Effector memory CD4-positive, alpha-beta T cell (primary cell): ENCODE measurements around the gene SEMA5A.

Experiments
- DNase-seq, 3 donors: peaks; one replicate each; pipeline ENCODE4 v3.0.0-alpha.2; 2020
- H3K27ac ChIP-seq: 2 replicates; pipeline ENCODE4 v1.7.0; 2013; ENCODE audit warnings: mild to moderate bottlenecking, low read length, moderate library complexity; ENCODE audit not compliant: insufficient read depth, poor library complexity, severe bottlenecking
- H3K27me3 ChIP-seq: replicated peaks from 2 replicates; pipeline ENCODE4 v1.7.0; 2013; ENCODE audit warnings: mild to moderate bottlenecking, low read length; ENCODE audit not compliant: insufficient read depth, control insufficient read depth, poor library complexity, severe bottlenecking
- H3K36me3 ChIP-seq: 2 replicates; pipeline ENCODE4 v1.7.0; 2013; ENCODE audit warnings: mild to moderate bottlenecking, low read length, moderate library complexity; ENCODE audit not compliant: control insufficient read depth, insufficient read depth
- H3K4me1 ChIP-seq: 2 replicates; pipeline ENCODE4 v1.7.0; 2013; ENCODE audit warnings: low read length, mild to moderate bottlenecking; ENCODE audit not compliant: control insufficient read depth, insufficient read depth, poor library complexity, severe bottlenecking
- H3K4me3 ChIP-seq: 2 replicates; pipeline ENCODE4 v1.7.0; 2013; ENCODE audit warnings: low read length, low read depth, mild to moderate bottlenecking; ENCODE audit not compliant: insufficient read depth, poor library complexity, severe bottlenecking
- H3K9me3 ChIP-seq: 2 replicates; pipeline ENCODE4 v1.7.0; 2013; ENCODE audit warnings: mild to moderate bottlenecking, low read length, moderate library complexity; ENCODE audit not compliant: control insufficient read depth

Gene SEMA5A

DNA sequence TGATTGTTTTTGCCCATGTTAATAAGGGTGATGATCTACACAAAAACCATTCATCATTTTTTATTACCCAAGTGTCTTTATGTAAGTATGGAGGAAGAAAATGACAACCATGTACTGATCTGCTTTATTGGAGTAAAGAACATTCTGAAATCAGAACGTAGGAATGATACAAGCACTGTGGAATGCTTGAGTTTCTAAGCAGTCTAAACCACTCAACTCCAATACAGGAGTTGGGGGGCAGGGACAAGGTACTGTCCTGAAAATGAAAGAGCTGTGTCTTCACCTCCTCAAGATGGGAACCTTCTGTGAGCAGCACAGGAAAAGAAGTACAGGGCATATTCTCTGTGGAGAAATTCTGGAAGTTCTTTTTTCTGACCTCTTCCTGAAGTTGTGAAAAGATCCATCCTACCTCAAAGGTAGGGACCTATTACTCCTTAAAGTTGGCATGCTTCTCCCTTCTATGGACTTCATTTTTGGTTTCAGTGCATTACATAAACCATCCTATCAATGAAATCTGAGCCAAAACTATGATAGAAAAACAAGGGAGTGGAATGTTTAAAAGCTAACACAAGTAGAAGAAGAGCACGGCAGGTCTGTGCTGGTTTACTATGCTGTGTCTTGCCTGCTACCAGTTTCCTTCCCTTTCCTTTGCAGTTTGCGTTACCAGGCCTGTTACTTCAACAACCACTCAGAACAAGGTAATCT lies 202.6 kb downstream of the SEMA5A start:
- Histone ChIP-seq H3K4me3 (no peak overlapping the region), H3K27me3 (no peaks in the 10 kb centered on the region), H3K36me3 (no peaks in the 10 kb centered on the region), H3K27ac (no peak overlapping the region), H3K4me1 (no peaks in the 10 kb centered on the region), H3K9me3 (no peaks in the 10 kb centered on the region)
- no peak for DNase-seq

DNA sequence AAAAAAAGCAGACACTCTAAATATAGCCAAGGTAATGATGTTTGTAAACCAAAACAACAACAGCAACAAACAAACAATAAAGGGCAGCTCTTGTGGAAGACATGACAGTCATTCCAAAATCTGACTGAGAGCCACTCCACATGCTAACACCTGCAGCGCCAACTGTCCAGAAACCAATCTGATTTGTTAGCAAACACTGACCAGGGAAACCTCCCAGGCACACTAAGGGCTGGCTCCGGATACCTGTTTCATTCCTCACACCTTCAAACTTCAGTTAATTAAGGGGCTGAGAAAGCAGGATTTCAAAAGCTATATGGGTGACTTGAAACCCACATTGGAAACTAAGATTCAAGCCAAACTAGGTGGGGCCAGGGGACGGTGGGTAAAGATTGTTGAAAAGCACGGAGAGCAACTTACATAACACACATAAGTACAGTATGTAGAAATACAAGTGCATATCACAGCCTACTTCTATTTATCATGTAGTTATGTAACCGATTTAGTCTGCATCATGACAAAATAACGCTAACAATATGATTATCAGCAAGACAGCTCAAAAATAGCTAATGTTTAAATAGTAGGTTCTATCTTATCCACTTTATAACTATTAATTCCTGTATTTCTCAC lies 203.6 kb downstream of the SEMA5A start:
- no peak overlapping the region for H3K27ac ChIP-seq
- H3K4me1 ChIP-seq: no peaks in the 10 kb centered on the region
- H3K9me3 ChIP-seq: no peaks in the 10 kb centered on the region
- H3K4me3 ChIP-seq: no peak overlapping the region
- no peaks in the 10 kb centered on the region for H3K27me3 ChIP-seq
- DNase-seq: no peak
- H3K36me3 ChIP-seq: no peaks in the 10 kb centered on the region

DNA sequence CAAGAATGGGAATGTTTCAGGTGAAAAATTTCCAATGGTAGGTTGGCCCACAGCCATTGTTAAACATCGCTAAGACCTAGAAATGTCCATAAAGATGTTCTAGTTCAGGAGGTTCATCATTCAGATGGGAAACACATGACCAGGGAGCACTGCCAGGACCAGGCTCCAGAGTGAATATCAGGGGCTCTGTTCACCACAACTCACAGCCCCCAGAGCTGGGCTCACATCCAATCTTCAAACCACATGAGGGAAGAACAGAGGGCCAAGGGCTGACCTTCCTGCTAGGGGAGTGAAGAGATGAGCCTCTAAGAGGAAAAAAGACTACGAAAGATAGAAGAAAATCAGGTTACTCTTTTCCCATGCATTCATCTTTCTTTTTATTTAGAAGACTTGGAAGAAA lies 205.8 kb downstream of the SEMA5A start:
- no peak overlapping the region for H3K4me3 ChIP-seq
- no peaks in the 10 kb centered on the region for H3K27me3 ChIP-seq
- no peaks in the 10 kb centered on the region for H3K4me1 ChIP-seq
- no peaks in the 10 kb centered on the region for H3K36me3 ChIP-seq
- no peak for DNase-seq
- no peak overlapping the region for H3K27ac ChIP-seq
- no peaks in the 10 kb centered on the region for H3K9me3 ChIP-seq

DNA sequence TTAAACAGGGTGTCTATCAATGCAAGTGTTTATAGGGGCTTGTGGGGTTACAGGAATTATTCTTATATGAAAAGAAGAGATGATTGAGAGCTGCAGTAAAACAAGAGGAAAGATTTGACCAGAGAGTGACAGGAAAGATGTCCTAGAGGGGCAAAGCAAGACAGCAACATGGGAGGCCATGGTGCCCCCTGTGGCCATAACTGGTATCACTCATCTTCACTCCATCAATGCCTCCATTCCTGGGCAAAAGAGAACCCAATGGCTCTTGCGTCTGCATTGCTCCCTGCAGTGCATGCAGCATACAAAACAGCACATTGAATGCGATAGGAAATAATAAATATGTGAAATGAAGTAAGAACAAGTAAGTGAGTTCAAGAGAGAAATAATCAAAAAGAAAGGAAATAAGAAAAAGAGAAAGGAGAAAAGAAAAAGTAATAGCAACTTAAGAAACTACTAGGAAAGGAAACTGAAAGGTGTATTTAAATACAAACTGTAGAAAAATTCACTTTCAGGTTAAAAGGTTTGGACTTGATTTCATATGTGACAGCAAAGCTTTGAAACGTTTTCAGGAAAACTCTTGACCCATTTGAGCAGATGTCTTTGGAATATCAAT lies 206.6 kb downstream of the SEMA5A start:
- no peaks in the 10 kb centered on the region for H3K27me3 ChIP-seq
- DNase-seq: no peak
- H3K4me1 ChIP-seq: no peaks in the 10 kb centered on the region
- no peak overlapping the region for H3K4me3 ChIP-seq
- no peaks in the 10 kb centered on the region for H3K36me3 ChIP-seq
- no peak overlapping the region for H3K27ac ChIP-seq
- H3K9me3 ChIP-seq: no peaks in the 10 kb centered on the region

GRCh38 chr5:9338796-9339195 lies 207.1 kb downstream of the SEMA5A start:
- Histone ChIP-seq H3K9me3 (no peaks in the 10 kb centered on the region), H3K27ac (no peak overlapping the region), H3K4me3 (no peak overlapping the region), H3K4me1 (no peaks in the 10 kb centered on the region), H3K27me3 (no peaks in the 10 kb centered on the region), H3K36me3 (no peaks in the 10 kb centered on the region)
- no peak for DNase-seq

DNA sequence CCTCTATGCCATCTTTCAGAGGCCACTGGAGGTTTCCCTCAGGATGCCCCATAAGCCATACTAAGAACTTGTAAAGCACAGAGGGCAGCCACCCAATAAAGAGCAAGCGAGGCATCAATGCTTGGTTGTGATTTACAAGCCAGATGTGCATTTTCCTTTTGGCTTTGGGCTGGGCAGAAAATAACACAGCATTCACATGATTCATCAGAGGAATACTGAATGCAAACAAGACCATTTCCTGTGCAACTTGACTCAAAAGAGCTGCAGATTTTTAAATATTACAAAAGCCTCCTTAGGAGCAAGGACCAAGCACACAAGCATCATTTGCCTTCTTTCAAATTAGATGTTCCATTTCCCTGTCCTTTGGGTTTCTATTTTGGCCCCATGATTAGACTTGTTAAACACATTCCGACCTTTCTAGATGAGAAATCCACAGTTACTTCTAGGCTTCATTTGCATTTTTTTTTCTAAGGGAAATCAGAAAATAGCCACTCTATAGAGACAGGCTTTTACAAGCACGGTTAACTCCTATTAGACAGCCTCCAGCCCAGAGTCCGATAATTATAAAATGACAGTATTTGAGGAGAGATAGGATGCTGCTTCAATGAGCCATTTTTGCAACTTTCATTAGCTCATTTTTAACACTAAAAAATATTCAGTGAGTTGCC lies 207.8 kb downstream of the SEMA5A start:
- no peak for DNase-seq
- Histone ChIP-seq H3K36me3 (no peaks in the 10 kb centered on the region), H3K9me3 (no peaks in the 10 kb centered on the region), H3K27ac (no peak overlapping the region), H3K27me3 (no peaks in the 10 kb centered on the region), H3K4me3 (no peak overlapping the region), H3K4me1 (no peaks in the 10 kb centered on the region)

DNA sequence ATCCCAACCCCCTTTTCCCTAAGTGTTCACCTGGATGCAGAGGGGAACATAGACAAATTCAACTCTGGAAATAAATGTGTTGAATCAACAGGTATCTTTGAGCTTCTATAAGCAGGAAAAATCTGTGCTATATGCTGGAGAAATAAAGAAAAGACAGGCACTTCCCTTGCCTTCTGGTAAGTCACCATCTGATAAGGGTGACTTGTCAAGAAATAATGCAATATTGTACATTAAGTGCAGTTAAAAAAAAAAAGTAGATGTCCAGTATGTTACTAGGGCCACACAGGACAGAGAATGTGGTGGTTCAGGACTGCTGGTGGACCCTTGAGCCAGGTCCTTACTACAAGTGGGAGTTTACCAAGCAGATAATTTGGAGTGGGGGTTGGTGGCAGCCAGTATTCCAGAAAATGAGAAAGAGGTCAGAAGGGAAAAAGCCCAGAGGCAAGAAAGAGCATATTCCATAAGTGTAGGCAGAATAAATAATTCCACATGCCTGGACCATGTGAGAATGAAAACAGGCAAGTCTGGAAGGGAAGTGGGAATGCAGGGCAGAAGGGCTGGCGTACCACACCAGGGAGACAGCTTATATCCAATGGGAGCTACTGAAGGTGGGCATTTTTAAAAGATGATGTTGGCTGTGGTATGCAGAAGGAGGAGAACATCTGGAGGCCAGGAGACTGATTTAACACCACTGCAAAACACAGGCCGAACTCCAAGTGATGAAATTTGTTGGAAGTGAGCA lies 209.9 kb downstream of the SEMA5A start:
- no peak for DNase-seq
- Histone ChIP-seq H3K4me1 (no peaks in the 10 kb centered on the region), H3K4me3 (no peak overlapping the region), H3K9me3 (no peaks in the 10 kb centered on the region), H3K36me3 (no peaks in the 10 kb centered on the region), H3K27ac (no peak overlapping the region), H3K27me3 (no peaks in the 10 kb centered on the region)

DNA sequence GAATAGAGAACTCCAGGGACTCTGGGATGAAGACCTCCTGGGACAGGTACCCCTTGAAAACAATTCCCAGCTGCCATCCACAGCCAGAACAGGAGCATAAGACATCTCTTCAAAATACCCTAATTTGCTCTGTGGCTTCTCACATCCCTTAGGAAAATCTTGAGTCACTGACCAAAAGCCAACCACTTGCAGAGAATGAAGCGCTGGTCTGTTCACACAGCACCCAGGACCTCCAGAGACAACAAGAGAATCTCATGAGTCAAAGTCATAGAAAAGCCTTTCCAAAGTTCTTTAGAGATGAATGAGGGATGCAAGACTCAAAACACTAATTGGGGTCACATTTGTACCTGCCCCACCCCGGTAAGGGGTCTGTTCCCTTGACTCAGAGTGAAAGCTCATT lies 210.6 kb downstream of the SEMA5A start:
- H3K4me3 ChIP-seq: no peak overlapping the region
- H3K27me3 ChIP-seq: no peaks in the 10 kb centered on the region
- no peak overlapping the region for H3K27ac ChIP-seq
- no peaks in the 10 kb centered on the region for H3K9me3 ChIP-seq
- no peak for DNase-seq
- no peaks in the 10 kb centered on the region for H3K36me3 ChIP-seq
- H3K4me1 ChIP-seq: no peaks in the 10 kb centered on the region

- H3K9me3 ChIP-seq: no peaks in the 10 kb centered on the region
- DNase-seq: no peak
- H3K4me1 ChIP-seq: no peaks in the 10 kb centered on the region
Observed at GRCh38 chr5:9332026-9332425, 213.8 kb downstream of the SEMA5A start.

More at GRCh38 chr5:9332026-9332425, 213.8 kb downstream of the SEMA5A start:
- H3K36me3 ChIP-seq: no peaks in the 10 kb centered on the region
- H3K27me3 ChIP-seq: no peaks in the 10 kb centered on the region
- H3K4me3 ChIP-seq: no peak overlapping the region
- H3K27ac ChIP-seq: no peak overlapping the region
